WI38 (cell line): ENCODE measurements around the gene OR8B2.

Source experiments
- H3K4me3 ChIP-seq: 2 replicates; pipeline ENCODE4 v1.5.1; 2011; ENCODE audit warnings: low read depth, mild to moderate bottlenecking, control low read depth, low read length
- CTCF ChIP-seq: IDR thresholded peaks from 2 replicates; pipeline ENCODE4 v1.5.1; 2012; ENCODE audit warnings: low read depth, mild to moderate bottlenecking, control low read depth, low read length

The OR8B2 gene

GRCh38 chr11:124346311-124346955, 37.9 kb downstream of the OR8B2 start:
- H3K4me3 ChIP-seq: no peak overlapping the region
- no peak for TF ChIP-seq CTCF

DNA sequence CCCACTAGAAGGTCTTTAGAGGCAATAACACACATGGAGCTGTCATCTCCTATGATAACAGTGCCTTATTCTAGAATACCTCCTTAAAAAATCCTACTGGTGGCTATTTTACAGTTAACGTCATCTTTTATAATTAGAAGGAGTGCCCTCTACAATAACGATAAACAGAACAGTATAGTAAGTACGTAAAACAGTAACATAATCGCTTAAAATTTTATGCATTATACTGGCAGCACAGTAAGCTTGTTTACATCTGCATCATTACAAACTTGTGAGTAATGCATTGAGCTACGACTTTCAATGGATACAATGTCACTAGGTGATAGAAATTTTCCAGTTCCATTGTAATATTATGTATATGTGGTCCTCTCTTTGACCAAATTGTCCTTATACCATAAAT, 40.0 kb downstream of the OR8B2 start:
- TF ChIP-seq CTCF: no peak

DNA sequence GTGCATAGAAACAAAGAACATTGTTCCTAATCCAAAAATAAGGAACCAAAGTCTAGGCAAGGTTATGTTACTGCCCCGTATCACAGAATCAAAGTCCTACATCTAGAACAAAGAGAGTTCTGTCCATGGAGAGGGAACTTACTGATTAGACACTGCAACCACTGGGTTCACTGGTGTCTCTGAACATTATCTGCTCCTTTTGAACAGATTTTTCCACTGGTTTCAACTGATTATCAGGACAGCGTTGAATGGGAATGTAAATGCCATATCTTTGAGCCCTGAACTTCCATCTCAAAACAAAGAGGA, 44.2 kb downstream of the OR8B2 start:
- no peak overlapping the region for H3K4me3 ChIP-seq
- no peak for TF ChIP-seq CTCF

More for the DNA sequence above, 40.0 kb downstream of the OR8B2 start:
- H3K4me3 ChIP-seq: no peak overlapping the region

DNA sequence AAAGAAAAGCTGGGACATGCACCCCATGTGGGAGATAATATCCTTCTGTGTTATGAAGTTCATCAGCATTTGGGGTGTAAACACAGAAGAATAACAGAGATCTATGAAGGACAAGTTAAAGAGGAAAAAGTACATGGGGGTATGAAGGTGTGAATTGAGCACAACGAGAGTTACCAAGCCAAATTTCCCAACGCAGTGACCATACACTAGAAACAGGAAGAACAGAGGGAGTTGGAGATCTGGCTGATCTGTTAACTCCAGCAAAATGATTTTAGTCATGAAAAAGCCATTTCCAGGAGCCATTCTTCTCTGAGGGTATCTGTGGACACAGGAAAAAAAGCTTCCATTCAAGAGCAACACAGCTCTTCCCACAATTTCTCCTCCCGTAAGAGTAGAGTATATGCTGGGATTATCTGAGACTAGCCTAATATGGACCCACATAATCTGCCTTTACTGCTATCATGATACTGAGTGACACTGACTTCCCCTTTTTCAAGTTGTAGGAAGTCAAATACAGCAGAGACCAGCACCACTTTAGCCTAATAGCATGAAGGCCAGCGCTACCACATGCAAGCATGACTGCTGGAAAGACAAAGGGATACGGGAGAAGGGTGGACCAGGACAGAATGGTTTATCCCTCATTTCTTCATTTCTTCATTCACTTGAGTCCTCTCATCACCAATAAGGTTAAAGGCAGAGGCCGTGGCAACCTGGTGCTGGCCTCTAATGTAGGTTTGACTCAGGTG, 44.7 kb downstream of the OR8B2 start:
- no peak for TF ChIP-seq CTCF
- H3K4me3 ChIP-seq: no peak overlapping the region
